ENCODE measurements around the gene KMT2B.

KMT2B gene

DNA sequence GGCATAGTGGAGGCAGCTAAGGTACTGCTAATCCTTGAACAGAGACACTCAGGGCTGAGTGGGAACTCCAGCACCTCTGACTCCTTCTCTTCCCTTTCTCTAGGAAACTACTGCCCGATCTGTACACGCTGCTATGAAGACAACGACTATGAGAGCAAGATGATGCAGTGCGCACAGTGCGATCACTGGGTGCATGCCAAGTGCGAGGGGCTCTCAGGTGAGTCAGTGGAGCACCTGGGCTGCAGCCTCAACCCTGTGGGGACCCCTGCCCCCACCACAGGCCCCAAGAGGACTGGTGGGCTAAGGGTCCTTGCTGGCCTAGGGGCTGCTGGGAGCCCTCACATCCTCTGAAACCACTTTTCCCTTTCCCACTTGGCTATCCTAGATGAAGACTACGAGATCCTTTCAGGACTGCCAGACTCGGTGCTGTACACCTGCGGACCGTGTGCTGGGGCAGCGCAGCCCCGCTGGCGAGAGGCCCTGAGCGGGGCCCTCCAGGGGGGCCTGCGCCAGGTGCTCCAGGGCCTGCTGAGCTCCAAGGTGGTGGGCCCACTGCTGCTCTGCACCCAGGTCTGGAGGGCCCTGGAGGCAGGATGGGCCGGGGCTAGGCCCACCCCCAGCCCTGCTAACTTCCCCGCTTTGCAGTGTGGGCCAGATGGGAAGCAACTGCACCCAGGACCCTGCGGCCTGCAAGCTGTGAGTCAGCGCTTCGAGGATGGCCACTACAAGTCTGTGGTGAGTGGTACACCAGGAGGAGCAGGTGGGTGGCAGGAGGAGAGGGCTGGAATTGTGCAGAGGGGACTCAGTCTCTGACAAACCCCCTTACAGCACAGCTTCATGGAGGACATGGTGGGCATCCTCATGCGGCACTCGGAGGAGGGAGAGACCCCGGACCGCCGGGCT lies 9.5 kb downstream of the KMT2B start:
- DNase-seq (ENCODE audit: extremely low read depth, insufficient read length), result no peak
- H3K4me3 ChIP-seq (replicated peaks; ENCODE audit: low read depth, low read length), result no peak overlapping the region
- TF ChIP-seq, protein P1, sequence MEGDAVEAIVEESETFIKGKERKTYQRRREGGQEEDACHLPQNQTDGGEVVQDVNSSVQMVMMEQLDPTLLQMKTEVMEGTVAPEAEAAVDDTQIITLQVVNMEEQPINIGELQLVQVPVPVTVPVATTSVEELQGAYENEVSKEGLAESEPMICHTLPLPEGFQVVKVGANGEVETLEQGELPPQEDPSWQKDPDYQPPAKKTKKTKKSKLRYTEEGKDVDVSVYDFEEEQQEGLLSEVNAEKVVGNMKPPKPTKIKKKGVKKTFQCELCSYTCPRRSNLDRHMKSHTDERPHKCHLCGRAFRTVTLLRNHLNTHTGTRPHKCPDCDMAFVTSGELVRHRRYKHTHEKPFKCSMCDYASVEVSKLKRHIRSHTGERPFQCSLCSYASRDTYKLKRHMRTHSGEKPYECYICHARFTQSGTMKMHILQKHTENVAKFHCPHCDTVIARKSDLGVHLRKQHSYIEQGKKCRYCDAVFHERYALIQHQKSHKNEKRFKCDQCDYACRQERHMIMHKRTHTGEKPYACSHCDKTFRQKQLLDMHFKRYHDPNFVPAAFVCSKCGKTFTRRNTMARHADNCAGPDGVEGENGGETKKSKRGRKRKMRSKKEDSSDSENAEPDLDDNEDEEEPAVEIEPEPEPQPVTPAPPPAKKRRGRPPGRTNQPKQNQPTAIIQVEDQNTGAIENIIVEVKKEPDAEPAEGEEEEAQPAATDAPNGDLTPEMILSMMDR (IDR thresholded peaks at IDR 0.05; ENCODE audit: insufficient read depth, low read length, poor library complexity, severe bottlenecking), result no peak
- peaks cover 73% of the 10 kb centered on the region for H3K36me3 ChIP-seq (ENCODE audit: control insufficient read depth, insufficient read depth, low read length)
- no peaks in the 10 kb centered on the region for H3K27me3 ChIP-seq (replicated peaks; ENCODE audit: control insufficient read depth, insufficient read depth, low read length)

DNA sequence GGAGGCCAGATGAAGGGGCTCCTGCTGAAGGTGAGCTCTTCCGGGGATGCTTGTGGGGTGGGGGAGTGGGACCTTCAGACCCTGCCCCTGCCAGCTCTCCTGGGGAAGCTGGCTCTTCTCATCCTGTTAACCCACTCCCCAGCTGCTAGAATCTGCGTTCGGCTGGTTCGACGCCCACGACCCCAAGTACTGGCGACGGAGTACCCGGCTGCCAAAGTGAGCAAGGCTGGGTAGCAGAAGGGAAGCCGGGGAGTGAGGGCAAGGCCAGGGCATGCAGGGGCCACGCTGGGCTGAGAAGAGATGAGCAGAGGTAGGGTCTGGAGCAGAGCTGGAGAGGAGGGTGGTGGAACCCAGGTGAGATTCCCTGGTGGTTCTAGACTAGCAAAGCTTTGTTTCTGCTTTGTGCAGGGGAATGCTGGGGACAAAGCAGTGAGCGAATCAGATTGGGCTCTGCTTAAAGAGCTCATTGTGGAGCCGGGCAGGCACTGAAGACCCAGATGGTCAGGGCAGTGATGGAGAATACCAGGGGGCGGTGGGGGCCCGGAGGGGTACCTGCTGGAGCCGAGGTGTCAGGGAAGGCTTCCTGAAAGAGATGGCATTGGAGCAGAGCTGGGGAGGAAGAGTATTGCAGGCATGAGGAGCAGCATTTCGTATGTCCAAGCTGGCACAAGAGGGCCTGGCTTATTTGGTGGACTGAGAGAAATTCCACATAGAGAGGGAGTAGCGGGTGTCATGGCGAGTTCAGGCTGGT lies 10.3 kb downstream of the KMT2B start:
- DNase-seq (ENCODE audit: extremely low read depth, insufficient read length), result no peak
- Histone ChIP-seq H3K27me3 (replicated peaks; ENCODE audit: control insufficient read depth, insufficient read depth, low read length) (no peaks in the 10 kb centered on the region), H3K36me3 (ENCODE audit: control insufficient read depth, insufficient read depth, low read length) (peaks cover 69% of the 10 kb centered on the region), H3K4me3 (replicated peaks; ENCODE audit: low read depth, low read length) (no peak overlapping the region)
- TF ChIP-seq, protein P1 (IDR thresholded peaks at IDR 0.05; ENCODE audit: insufficient read depth, low read length, poor library complexity, severe bottlenecking), result no peak

DNA sequence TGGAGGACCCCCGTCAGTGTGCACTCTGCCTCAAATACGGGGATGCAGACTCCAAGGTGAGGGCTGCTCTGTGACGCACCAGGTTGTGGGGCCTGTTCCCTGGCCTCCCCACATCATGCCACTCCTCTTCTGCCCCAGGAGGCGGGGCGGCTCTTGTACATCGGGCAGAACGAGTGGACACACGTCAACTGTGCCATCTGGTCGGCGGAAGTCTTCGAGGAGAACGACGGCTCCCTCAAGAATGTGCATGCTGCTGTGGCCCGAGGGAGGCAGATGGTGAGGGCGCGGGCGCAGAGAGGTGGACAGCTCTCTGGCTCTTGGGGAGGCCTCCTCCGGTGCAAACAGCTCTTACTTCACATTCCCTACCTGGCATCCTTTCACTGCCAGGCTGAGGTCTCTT lies 11.2 kb downstream of the KMT2B start:
- Histone ChIP-seq H3K27me3 (replicated peaks; ENCODE audit: control insufficient read depth, insufficient read depth, low read length) (no peaks in the 10 kb centered on the region), H3K36me3 (ENCODE audit: control insufficient read depth, insufficient read depth, low read length) (peaks cover 72% of the 10 kb centered on the region), H3K4me3 (replicated peaks; ENCODE audit: low read depth, low read length) (no peak overlapping the region)
- TF ChIP-seq, protein P1 (IDR thresholded peaks at IDR 0.05; ENCODE audit: insufficient read depth, low read length, poor library complexity, severe bottlenecking), result no peak
- no peak for DNase-seq (ENCODE audit: extremely low read depth, insufficient read length)

DNA sequence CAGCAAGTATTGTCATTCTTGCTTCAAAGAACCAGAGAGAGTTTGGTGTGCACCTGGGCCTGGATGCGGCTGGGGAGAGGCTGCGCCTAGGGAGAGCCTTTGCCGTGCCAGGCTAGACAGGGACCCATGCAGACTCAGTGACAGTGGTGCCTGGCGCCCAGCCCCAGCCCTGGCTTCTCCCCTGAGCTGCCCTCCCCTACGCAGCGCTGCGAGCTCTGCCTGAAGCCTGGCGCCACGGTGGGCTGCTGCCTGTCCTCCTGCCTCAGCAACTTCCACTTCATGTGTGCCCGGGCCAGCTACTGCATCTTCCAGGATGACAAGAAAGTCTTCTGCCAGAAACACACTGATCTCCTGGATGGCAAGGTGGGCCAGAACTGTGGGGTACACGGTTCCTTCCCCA lies 12.0 kb downstream of the KMT2B start:
- no peaks in the 10 kb centered on the region for H3K27me3 ChIP-seq (replicated peaks; ENCODE audit: control insufficient read depth, insufficient read depth, low read length)
- peaks cover 73% of the 10 kb centered on the region for H3K36me3 ChIP-seq (ENCODE audit: control insufficient read depth, insufficient read depth, low read length)

DNA sequence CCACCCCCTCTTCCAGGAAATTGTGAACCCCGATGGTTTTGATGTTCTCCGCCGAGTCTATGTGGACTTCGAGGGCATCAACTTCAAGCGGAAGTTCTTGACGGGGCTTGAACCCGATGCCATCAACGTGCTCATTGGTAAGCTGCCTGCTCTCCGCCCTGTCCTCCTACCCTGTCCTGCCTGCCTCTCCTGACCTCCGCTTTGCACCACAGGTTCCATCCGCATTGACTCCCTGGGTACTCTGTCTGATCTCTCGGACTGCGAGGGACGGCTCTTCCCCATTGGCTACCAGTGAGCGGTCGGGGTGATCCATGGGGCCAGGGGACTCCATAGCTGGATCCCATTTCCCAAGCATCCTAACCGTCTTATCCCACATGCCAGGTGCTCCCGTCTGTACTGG lies 12.5 kb downstream of the KMT2B start:
- H3K27me3 ChIP-seq (replicated peaks; ENCODE audit: control insufficient read depth, insufficient read depth, low read length), result no peaks in the 10 kb centered on the region
- peaks cover 73% of the 10 kb centered on the region for H3K36me3 ChIP-seq (ENCODE audit: control insufficient read depth, insufficient read depth, low read length)
- TF ChIP-seq, protein P1 (IDR thresholded peaks at IDR 0.05; ENCODE audit: insufficient read depth, low read length, poor library complexity, severe bottlenecking), result no peak
- no peak overlapping the region for H3K4me3 ChIP-seq (replicated peaks; ENCODE audit: low read depth, low read length)
- no peak for DNase-seq (ENCODE audit: extremely low read depth, insufficient read length)

More for the DNA sequence above, 12.0 kb downstream of the KMT2B start:
- no peak overlapping the region for H3K4me3 ChIP-seq (replicated peaks; ENCODE audit: low read depth, low read length)
- no peak for DNase-seq (ENCODE audit: extremely low read depth, insufficient read length)
- TF ChIP-seq, protein P1 (IDR thresholded peaks at IDR 0.05; ENCODE audit: insufficient read depth, low read length, poor library complexity, severe bottlenecking), result no peak
